NCI-H1930 (cell line): ENCODE measurements around the gene SLC22A9.

Source experiments
- DNase-seq, 2 experiments: peaks; one replicate each; lab custom pipeline; 2025; lab: John Stamatoyannopoulos, UW

Gene SLC22A9

DNA sequence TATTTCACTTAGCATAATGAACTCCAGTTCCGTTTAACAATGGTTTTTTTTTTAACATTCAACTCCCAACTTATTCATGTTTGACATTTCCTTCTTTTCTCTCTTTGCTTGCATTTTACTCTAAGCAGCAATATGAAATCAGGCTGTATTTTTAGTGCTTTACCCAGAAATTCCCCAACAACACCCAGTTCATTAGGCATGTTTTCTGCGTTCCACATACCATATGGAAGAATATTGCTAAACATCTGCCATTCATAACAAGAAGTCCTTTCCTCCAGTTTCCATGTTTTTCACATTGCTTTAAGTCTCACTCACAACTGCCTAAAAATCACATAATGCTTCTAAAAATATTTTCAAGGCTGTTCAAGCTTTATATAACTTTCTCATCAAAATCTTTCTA, 75.5 kb downstream of the SLC22A9 start:
- no peak for DNase-seq

DNA sequence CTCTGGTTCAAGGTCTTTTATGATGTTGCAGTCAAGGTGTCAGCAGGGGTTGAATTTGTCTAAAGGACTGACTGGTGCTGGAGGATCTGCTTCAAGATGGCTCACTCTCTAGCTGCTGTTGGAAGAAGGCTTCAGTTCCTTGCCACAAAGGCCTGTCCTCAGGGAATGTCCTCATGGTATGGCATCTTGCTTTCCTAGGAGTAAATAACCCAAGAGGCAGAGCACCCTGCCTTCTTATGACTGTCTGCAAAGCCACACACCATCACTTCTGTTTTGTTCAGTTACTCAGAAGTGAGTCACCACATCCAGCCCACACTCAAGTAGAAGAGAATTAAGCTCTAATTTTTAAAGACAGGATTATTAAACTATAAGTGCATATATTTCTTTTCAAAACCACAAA, 76.1 kb downstream of the SLC22A9 start:
- no peak for DNase-seq

DNA sequence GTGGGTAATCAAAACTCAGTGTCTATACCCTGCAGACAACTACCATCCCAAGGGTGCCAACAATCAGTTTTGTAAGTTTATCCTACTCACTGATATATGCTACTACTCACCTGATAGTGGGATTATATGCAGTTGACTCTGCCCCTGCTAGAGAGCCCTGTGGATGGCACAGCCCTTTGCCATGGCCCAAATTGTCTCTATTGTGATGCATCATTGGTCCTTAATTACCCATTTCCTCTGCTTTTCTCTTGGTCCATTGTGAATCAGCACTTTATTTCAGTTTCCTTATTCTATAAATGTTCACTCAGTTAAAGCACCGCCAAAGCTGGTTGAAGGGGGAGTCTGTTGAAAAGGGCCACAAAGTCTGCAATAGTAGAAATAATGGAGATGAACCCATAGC, 79.1 kb downstream of the SLC22A9 start:
- DNase-seq = no peak

DNA sequence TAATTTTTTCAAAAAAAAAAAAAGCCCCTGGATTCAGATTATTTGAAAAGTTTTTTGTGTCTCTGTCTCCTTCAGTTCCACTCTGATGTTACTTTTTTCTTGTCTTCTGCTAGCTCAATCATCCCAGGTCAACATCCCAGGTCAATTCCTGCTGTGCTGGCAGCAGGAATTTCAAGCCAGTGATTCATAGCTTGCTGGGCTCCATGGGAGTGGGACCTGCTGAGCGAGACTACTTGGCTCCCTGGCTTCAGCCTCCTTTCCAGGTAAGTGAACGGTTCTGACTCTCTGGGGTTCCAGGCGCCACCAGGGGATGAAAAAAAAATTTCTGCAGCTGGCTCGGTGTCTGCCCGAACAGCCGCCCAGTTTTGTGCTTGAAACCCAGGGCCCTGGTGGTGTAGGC, 90.0 kb downstream of the SLC22A9 start:
- DNase-seq = no peak
